ENCODE data around the gene ACADSB.

The ACADSB gene

DNA sequence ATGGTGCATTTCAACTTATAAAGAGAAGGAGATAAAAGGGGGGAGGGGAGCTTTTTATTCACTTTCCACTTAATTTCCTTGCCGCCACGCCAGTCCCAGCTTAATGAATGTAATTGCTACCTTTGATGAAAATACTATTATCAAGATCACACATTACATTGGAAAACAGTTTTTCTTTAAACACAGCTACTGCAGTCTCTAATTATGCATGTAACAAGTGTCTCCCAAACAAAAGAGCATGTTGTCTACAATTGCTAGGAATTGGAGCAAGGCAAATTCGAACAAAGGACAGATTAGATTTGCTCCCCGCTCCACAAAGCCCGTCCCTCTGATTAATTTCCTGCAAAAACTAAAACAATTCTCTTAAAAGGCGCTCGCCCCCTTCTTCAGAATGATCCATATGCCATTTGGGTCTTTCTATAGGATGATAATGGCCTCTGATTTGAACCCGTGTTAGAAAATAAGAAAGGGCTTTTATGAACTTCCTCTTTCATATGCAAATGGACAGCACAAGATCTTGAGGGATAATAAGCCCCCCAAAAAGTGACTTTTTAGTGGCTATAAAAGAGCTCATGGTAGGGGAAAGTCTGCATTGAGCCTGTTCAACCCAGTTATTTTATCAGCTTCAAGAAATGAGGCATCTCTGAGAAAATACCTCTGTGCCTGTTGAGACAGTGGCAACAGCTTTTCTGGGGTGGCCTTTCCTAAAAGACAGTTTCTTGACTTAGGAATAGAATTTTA lies 60.6 kb downstream of the ACADSB start:
- TF ChIP-seq, protein P1, sequence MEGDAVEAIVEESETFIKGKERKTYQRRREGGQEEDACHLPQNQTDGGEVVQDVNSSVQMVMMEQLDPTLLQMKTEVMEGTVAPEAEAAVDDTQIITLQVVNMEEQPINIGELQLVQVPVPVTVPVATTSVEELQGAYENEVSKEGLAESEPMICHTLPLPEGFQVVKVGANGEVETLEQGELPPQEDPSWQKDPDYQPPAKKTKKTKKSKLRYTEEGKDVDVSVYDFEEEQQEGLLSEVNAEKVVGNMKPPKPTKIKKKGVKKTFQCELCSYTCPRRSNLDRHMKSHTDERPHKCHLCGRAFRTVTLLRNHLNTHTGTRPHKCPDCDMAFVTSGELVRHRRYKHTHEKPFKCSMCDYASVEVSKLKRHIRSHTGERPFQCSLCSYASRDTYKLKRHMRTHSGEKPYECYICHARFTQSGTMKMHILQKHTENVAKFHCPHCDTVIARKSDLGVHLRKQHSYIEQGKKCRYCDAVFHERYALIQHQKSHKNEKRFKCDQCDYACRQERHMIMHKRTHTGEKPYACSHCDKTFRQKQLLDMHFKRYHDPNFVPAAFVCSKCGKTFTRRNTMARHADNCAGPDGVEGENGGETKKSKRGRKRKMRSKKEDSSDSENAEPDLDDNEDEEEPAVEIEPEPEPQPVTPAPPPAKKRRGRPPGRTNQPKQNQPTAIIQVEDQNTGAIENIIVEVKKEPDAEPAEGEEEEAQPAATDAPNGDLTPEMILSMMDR (IDR thresholded peaks at IDR 0.05): no peak
- H3K9me3 ChIP-seq (ENCODE audit: control insufficient read depth, low read length): no peaks in the 10 kb centered on the region
- no peaks in the 10 kb centered on the region for H3K27me3 ChIP-seq (ENCODE audit: control insufficient read depth, insufficient read depth, low read length)
- H3K9ac ChIP-seq: no peak overlapping the region
- no peak overlapping the region for H2AFZ ChIP-seq
- no peaks in the 10 kb centered on the region for H3K79me2 ChIP-seq
- H3K27ac ChIP-seq: no peak overlapping the region
- H3K36me3 ChIP-seq (ENCODE audit: control insufficient read depth, insufficient read depth, low read length): no peaks in the 10 kb centered on the region
- no peak overlapping the region for H3K4me2 ChIP-seq (ENCODE audit: low read length)
- H3K4me3 ChIP-seq (ENCODE audit: low read depth, low read length): no peak overlapping the region
- H3K4me1 ChIP-seq: no peaks in the 10 kb centered on the region

DNA sequence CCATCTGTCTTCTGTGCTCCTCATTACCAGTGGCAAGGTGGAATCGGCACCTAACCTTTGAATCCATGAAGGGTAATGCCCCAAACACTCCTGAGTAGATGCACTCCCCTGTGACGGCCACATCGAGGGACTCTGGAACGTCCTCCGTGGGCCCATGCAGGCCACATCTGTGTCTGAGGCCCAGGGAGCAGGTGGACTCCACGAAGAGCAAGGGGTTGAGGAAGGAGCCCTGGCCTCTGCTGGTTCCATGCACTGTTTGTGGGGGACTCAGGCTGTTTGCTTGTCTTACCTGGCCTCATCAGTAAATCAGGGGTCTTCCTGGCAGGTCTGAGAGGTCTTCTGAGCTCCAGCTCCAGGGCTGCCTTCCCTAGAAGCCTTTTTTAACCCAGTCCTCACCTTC lies 64.4 kb downstream of the ACADSB start:
- H3K9me3 ChIP-seq (ENCODE audit: control insufficient read depth, low read length): no peaks in the 10 kb centered on the region
- H2AFZ ChIP-seq: no peak overlapping the region
- no peaks in the 10 kb centered on the region for H3K27me3 ChIP-seq (ENCODE audit: control insufficient read depth, insufficient read depth, low read length)
- no peaks in the 10 kb centered on the region for H3K36me3 ChIP-seq (ENCODE audit: control insufficient read depth, insufficient read depth, low read length)
- no peak overlapping the region for H3K4me3 ChIP-seq (ENCODE audit: low read depth, low read length)
- H3K79me2 ChIP-seq: no peaks in the 10 kb centered on the region
- no peak overlapping the region for H3K27ac ChIP-seq
- H3K9ac ChIP-seq: no peak overlapping the region
- H3K4me2 ChIP-seq (ENCODE audit: low read length): no peak overlapping the region
- TF ChIP-seq, protein P1 (IDR thresholded peaks at IDR 0.05): no peak
- H3K4me1 ChIP-seq: no peaks in the 10 kb centered on the region

DNA sequence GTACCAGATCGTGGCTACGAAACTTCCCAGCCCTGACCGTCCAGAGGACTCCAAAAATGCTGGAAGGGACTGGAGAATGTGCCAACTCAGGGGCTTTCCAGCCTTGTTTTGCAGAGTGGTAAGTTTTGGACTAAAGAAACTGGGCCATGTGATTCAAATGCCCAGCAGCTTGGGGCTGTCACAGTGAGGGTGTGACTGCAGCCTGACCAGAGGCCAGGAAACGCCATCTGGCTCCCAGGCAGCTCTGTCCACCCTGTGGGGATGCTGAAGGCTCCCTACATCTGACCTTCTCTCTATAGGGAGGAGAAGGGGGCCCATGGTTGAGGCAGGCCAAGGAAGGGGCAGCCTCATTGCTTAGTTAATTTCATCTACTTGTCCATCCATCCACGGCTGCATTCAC lies 65.4 kb downstream of the ACADSB start:
- Histone ChIP-seq H3K4me1 (no peaks in the 10 kb centered on the region), H3K36me3 (ENCODE audit: control insufficient read depth, insufficient read depth, low read length) (no peaks in the 10 kb centered on the region), H3K27ac (no peak overlapping the region), H3K27me3 (ENCODE audit: control insufficient read depth, insufficient read depth, low read length) (no peaks in the 10 kb centered on the region), H3K4me3 (ENCODE audit: low read depth, low read length) (no peak overlapping the region), H3K4me2 (ENCODE audit: low read length) (no peak overlapping the region), H3K9ac (no peak overlapping the region), H3K9me3 (ENCODE audit: control insufficient read depth, low read length) (no peaks in the 10 kb centered on the region), H3K79me2 (no peaks in the 10 kb centered on the region), H2AFZ (no peak overlapping the region)
- TF ChIP-seq, protein P1 (IDR thresholded peaks at IDR 0.05): no peak

DNA sequence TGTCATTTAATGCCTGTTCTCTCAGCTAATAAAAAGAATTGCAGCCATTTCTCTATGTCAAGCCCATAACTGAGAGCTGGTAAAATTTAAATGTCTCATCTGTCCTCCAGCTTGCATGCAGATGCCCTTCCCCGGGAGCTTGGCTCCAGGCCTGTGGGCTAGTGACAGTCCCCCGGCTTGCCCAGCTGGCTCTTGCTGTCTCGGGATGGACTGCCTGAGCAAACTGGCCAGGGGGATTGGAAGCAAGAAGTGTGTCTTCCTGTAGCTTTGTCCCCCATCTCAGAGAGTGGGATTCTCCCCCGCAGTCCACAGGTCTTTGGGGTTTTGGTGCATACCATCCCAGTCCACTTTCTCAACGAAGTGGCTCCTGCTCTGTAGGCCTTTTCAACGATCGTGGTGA lies 73.1 kb downstream of the ACADSB start:
- no peaks in the 10 kb centered on the region for H3K36me3 ChIP-seq (ENCODE audit: control insufficient read depth, insufficient read depth, low read length)
- no peak overlapping the region for H3K9ac ChIP-seq
- TF ChIP-seq, protein P1 (IDR thresholded peaks at IDR 0.05): no peak
- no peak overlapping the region for H3K27ac ChIP-seq
- H3K9me3 ChIP-seq (ENCODE audit: control insufficient read depth, low read length): no peaks in the 10 kb centered on the region
- no peaks in the 10 kb centered on the region for H3K79me2 ChIP-seq
- H2AFZ ChIP-seq: no peak overlapping the region
- H3K4me1 ChIP-seq: no peaks in the 10 kb centered on the region
- H3K4me3 ChIP-seq (ENCODE audit: low read depth, low read length): no peak overlapping the region
- no peak overlapping the region for H3K4me2 ChIP-seq (ENCODE audit: low read length)
- H3K27me3 ChIP-seq (ENCODE audit: control insufficient read depth, insufficient read depth, low read length): no peaks in the 10 kb centered on the region

DNA sequence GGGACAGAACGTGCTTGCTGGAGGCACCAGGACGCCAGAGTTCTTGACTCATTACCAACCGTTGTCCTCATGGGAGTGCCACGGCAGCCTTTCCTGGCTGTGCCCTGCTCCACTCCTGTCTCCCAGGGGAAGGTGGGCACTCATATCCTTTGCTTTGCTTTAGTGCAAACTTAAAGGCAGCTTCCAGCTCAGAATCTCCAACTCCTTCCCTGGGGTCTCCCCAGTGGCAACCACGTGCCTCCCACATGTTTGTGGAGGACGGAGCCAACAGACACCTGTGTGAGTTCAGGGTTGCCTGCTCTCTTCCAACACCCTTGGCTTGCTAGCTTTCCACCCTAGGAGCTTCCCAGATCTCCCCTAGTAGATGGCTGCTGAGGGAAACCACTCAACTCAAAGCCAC lies 75.0 kb downstream of the ACADSB start:
- H3K9ac ChIP-seq: no peak overlapping the region
- no peaks in the 10 kb centered on the region for H3K9me3 ChIP-seq (ENCODE audit: control insufficient read depth, low read length)
- TF ChIP-seq, protein P1 (IDR thresholded peaks at IDR 0.05): no peak
- H3K4me2 ChIP-seq (ENCODE audit: low read length): no peak overlapping the region
- no peaks in the 10 kb centered on the region for H3K36me3 ChIP-seq (ENCODE audit: control insufficient read depth, insufficient read depth, low read length)
- no peak overlapping the region for H3K27ac ChIP-seq
- no peaks in the 10 kb centered on the region for H3K79me2 ChIP-seq
- H3K27me3 ChIP-seq (ENCODE audit: control insufficient read depth, insufficient read depth, low read length): no peaks in the 10 kb centered on the region
- H2AFZ ChIP-seq: no peak overlapping the region
- no peak overlapping the region for H3K4me3 ChIP-seq (ENCODE audit: low read depth, low read length)
- H3K4me1 ChIP-seq: no peaks in the 10 kb centered on the region

All from parathyroid adenoma (tissue), 2 donors.